Epithelial cell of proximal tubule (primary cell): ENCODE measurements around the gene SLC37A1. TPM values are rescaled to one million over a fixed set of nuclear protein-coding genes. Genes with fewer than 3 reads are reported as not detected.

Experiments used
- DNase-seq: peaks from one replicate; pipeline ENCODE4 v3.0.0-alpha.2; 2011; ENCODE audit warnings: low read depth
- H3K4me3 ChIP-seq: 2 replicates; pipeline ENCODE4 v1.5.1; 2011; ENCODE audit warnings: low read depth, mild to moderate bottlenecking, low read length
- total RNA-seq: library from RNA; depleted of rRNA; stranded (reverse); fragments of >200 nt; gene quantifications from 2 replicates; pipeline ENCODE4 v1.2.3, GENCODE V29; 2015
- TF ChIP-seq, protein P1 (sequence below): conservative IDR thresholded peaks from 2 replicates; pipeline ENCODE4 v1.5.1; 2012; ENCODE audit warnings: low read depth, mild to moderate bottlenecking, low read length

Gene SLC37A1
- total RNA-seq, 1 donor from 2014 or later: 16.4 TPM

- no peak overlapping the region for H3K4me3 ChIP-seq
- DNase-seq: no peak
- TF ChIP-seq, protein P1, sequence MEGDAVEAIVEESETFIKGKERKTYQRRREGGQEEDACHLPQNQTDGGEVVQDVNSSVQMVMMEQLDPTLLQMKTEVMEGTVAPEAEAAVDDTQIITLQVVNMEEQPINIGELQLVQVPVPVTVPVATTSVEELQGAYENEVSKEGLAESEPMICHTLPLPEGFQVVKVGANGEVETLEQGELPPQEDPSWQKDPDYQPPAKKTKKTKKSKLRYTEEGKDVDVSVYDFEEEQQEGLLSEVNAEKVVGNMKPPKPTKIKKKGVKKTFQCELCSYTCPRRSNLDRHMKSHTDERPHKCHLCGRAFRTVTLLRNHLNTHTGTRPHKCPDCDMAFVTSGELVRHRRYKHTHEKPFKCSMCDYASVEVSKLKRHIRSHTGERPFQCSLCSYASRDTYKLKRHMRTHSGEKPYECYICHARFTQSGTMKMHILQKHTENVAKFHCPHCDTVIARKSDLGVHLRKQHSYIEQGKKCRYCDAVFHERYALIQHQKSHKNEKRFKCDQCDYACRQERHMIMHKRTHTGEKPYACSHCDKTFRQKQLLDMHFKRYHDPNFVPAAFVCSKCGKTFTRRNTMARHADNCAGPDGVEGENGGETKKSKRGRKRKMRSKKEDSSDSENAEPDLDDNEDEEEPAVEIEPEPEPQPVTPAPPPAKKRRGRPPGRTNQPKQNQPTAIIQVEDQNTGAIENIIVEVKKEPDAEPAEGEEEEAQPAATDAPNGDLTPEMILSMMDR: no peak
These were observed 69.3 kb downstream of the SLC37A1 start for GRCh38 chr21:42582787-42583476.

DNA sequence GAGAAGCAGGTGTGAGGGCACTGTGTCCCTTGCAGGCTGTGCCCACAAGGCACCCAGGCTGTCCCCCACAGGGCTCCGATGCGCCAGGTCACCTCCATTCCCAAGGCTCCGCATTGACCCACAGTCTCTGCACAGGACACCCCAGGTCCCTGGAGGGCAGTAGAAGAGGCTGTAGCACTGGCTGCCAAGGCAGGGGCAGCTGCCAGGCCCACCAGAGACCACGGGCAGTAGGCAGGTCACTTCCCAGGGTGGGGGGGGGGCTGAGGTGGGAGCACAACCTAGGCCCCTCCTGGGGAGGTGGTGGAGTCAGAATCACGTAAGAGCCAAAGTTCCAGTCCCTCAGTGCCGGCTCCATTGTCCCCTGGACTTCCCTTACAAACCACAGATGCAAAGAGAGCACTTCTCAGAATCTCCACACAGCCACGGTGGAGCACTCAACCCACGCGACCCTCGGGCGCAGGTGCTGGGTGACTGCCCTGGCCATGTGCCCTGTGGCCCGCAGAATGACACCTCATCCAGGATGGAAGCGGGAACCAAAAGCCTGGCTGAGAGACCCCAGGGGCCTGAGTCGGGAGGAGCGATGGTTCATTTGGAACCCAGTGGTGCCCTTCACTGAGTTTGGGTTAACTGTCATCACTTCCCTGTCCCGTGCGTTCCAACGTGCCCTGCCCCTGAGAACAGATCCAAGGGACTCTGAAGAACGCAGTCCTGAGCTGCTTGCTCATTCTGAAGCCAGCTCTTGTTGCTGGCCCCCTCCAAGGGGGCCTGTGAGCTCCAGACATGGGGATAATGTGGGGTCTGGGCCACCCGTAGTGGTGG is 70.0 kb downstream of the SLC37A1 start:
- no peak overlapping the region for H3K4me3 ChIP-seq
- DNase-seq: no peak
- TF ChIP-seq, protein P1: no peak

- TF ChIP-seq, protein P1: no peak
- no peak overlapping the region for H3K4me3 ChIP-seq
- DNase-seq: no peak
These were observed 70.6 kb downstream of the SLC37A1 start for GRCh38 chr21:42584296-42584641.

DNA sequence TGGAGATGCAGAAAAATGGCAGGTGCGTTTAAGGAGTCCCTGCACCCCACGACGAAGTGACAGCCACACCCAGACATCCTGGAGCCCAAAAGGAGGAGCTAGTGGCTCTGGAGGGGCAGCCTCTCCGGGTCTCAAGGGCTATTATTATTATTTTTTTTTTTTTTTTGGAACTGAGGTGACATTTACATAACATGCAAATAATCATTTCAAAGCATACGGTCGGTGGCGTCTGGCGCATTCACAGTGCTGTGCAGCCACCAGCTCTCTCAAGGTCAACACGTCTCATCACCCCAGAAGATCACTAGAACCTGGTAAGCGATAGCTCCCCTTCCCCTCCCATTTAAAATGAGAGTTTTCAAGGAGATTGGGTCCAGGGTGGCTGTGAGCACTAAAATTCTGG is 72.2 kb downstream of the SLC37A1 start:
- no peak overlapping the region for H3K4me3 ChIP-seq
- DNase-seq: no peak
- TF ChIP-seq, protein P1: no peak

GRCh38 chr21:42586406-42586805 is 72.8 kb downstream of the SLC37A1 start:
- TF ChIP-seq, protein P1: no peak
- no peak for DNase-seq
- H3K4me3 ChIP-seq: no peak overlapping the region

DNA sequence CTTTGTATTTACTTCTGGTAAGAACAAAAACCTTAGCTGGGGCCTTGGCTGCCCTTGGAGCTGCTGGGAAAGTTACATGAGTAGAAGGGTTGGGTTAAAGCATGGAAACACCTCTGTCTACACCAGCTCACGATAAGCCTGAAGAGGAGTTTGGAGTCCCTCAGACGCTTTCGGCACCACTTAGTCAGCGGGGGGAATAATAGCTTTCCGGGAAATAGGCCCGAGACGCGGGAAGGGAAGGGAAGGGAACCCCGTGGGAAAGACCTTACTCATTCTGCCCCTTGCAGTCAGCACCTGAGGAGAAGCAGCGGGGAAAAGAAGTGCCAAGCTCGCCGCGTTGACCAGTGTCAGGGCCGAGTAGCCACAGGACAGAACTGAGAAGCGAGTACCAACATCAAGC is 73.4 kb downstream of the SLC37A1 start:
- H3K4me3 ChIP-seq: no peak overlapping the region
- TF ChIP-seq, protein P1: no peak
- DNase-seq: no peak
